ENCODE measurements around the gene PCBP3.

Gene PCBP3

GRCh38 chr21:45737485-45738166 lies 94.1 kb downstream of the PCBP3 start:
- Histone ChIP-seq H3K27me3 (ENCODE audit: insufficient read depth, low read length) (peaks cover 4% of the 10 kb centered on the region), H2AFZ (ENCODE audit: low read depth, low read length) (no peak overlapping the region), H3K36me3 (ENCODE audit: insufficient read depth, low read length) (no peaks in the 10 kb centered on the region), H3K9me3 (ENCODE audit: low read length) (no peaks in the 10 kb centered on the region), H3K4me3 (ENCODE audit: low read length) (no peak overlapping the region), H3K4me1 (ENCODE audit: insufficient read depth, low read length) (no peaks in the 10 kb centered on the region)

GRCh38 chr21:45739218-45740087 lies 95.9 kb downstream of the PCBP3 start:
- H3K27me3 ChIP-seq (ENCODE audit: insufficient read depth, low read length): peaks cover 4% of the 10 kb centered on the region
- no peak overlapping the region for H3K4me3 ChIP-seq (ENCODE audit: low read length)
- H3K36me3 ChIP-seq (ENCODE audit: insufficient read depth, low read length): no peaks in the 10 kb centered on the region
- H2AFZ ChIP-seq (ENCODE audit: low read depth, low read length): no peak overlapping the region
- no peaks in the 10 kb centered on the region for H3K4me1 ChIP-seq (ENCODE audit: insufficient read depth, low read length)
- no peaks in the 10 kb centered on the region for H3K9me3 ChIP-seq (ENCODE audit: low read length)

- Histone ChIP-seq H3K4me1 (ENCODE audit: insufficient read depth, low read length) (no peaks in the 10 kb centered on the region), H3K36me3 (ENCODE audit: insufficient read depth, low read length) (no peaks in the 10 kb centered on the region), H3K4me3 (ENCODE audit: low read length) (no peak overlapping the region), H3K9me3 (ENCODE audit: low read length) (no peaks in the 10 kb centered on the region), H2AFZ (ENCODE audit: low read depth, low read length) (no peak overlapping the region), H3K27me3 (ENCODE audit: insufficient read depth, low read length) (peaks cover 4% of the 10 kb centered on the region)
Measured at GRCh38 chr21:45740088-45740440, 96.5 kb downstream of the PCBP3 start.

GRCh38 chr21:45740491-45741357 lies 97.2 kb downstream of the PCBP3 start:
- H3K4me1 ChIP-seq (ENCODE audit: insufficient read depth, low read length): no peaks in the 10 kb centered on the region
- H3K36me3 ChIP-seq (ENCODE audit: insufficient read depth, low read length): no peaks in the 10 kb centered on the region
- no peak overlapping the region for H2AFZ ChIP-seq (ENCODE audit: low read depth, low read length)
- no peak overlapping the region for H3K4me3 ChIP-seq (ENCODE audit: low read length)
- H3K9me3 ChIP-seq (ENCODE audit: low read length): peaks cover 3% of the 10 kb centered on the region
- peaks cover 4% of the 10 kb centered on the region for H3K27me3 ChIP-seq (ENCODE audit: insufficient read depth, low read length)

GRCh38 chr21:45741691-45742090 lies 98.2 kb downstream of the PCBP3 start:
- Histone ChIP-seq H3K36me3 (ENCODE audit: insufficient read depth, low read length) (no peaks in the 10 kb centered on the region), H3K4me3 (ENCODE audit: low read length) (no peak overlapping the region), H3K4me1 (ENCODE audit: insufficient read depth, low read length) (no peaks in the 10 kb centered on the region), H2AFZ (ENCODE audit: low read depth, low read length) (no peak overlapping the region), H3K9me3 (ENCODE audit: low read length) (peaks cover 6% of the 10 kb centered on the region), H3K27me3 (ENCODE audit: insufficient read depth, low read length) (peaks cover 4% of the 10 kb centered on the region)

- H3K4me3 ChIP-seq (ENCODE audit: low read length): no peak overlapping the region
- H3K4me1 ChIP-seq (ENCODE audit: insufficient read depth, low read length): no peaks in the 10 kb centered on the region
- H3K9me3 ChIP-seq (ENCODE audit: low read length): peaks cover 6% of the 10 kb centered on the region
- no peak overlapping the region for H2AFZ ChIP-seq (ENCODE audit: low read depth, low read length)
- peaks cover 4% of the 10 kb centered on the region for H3K27me3 ChIP-seq (ENCODE audit: insufficient read depth, low read length)
- H3K36me3 ChIP-seq (ENCODE audit: insufficient read depth, low read length): no peaks in the 10 kb centered on the region
Measured at GRCh38 chr21:45742247-45742646, 98.7 kb downstream of the PCBP3 start.

GRCh38 chr21:45745256-45745655 lies 101.7 kb downstream of the PCBP3 start:
- Histone ChIP-seq H3K36me3 (ENCODE audit: insufficient read depth, low read length) (no peaks in the 10 kb centered on the region), H2AFZ (ENCODE audit: low read depth, low read length) (no peak overlapping the region), H3K4me3 (ENCODE audit: low read length) (no peak overlapping the region), H3K4me1 (ENCODE audit: insufficient read depth, low read length) (no peaks in the 10 kb centered on the region), H3K9me3 (ENCODE audit: low read length) (peaks cover 6% of the 10 kb centered on the region), H3K27me3 (ENCODE audit: insufficient read depth, low read length) (peaks cover 4% of the 10 kb centered on the region)

GRCh38 chr21:45747233-45747766 lies 103.8 kb downstream of the PCBP3 start:
- H2AFZ ChIP-seq (ENCODE audit: low read depth, low read length): no peak overlapping the region
- no peaks in the 10 kb centered on the region for H3K4me1 ChIP-seq (ENCODE audit: insufficient read depth, low read length)
- H3K36me3 ChIP-seq (ENCODE audit: insufficient read depth, low read length): no peaks in the 10 kb centered on the region
- H3K9me3 ChIP-seq (ENCODE audit: low read length): peaks cover 6% of the 10 kb centered on the region
- H3K27me3 ChIP-seq (ENCODE audit: insufficient read depth, low read length): peaks cover 1% of the 10 kb centered on the region
- no peak overlapping the region for H3K4me3 ChIP-seq (ENCODE audit: low read length)

GRCh38 chr21:45747802-45748445 lies 104.4 kb downstream of the PCBP3 start:
- no peak overlapping the region for H2AFZ ChIP-seq (ENCODE audit: low read depth, low read length)

GRCh38 chr21:45748593-45748992 lies 105.1 kb downstream of the PCBP3 start:
- Histone ChIP-seq H3K4me1 (ENCODE audit: insufficient read depth, low read length) (no peaks in the 10 kb centered on the region), H2AFZ (ENCODE audit: low read depth, low read length) (no peak overlapping the region), H3K36me3 (ENCODE audit: insufficient read depth, low read length) (no peaks in the 10 kb centered on the region), H3K4me3 (ENCODE audit: low read length) (no peak overlapping the region), H3K9me3 (ENCODE audit: low read length) (peaks cover 6% of the 10 kb centered on the region), H3K27me3 (ENCODE audit: insufficient read depth, low read length) (no peaks in the 10 kb centered on the region)

More at GRCh38 chr21:45747802-45748445, 104.4 kb downstream of the PCBP3 start:
- no peak overlapping the region for H3K4me3 ChIP-seq (ENCODE audit: low read length)
- H3K9me3 ChIP-seq (ENCODE audit: low read length): peaks cover 6% of the 10 kb centered on the region
- H3K36me3 ChIP-seq (ENCODE audit: insufficient read depth, low read length): no peaks in the 10 kb centered on the region
- H3K4me1 ChIP-seq (ENCODE audit: insufficient read depth, low read length): no peaks in the 10 kb centered on the region
- no peaks in the 10 kb centered on the region for H3K27me3 ChIP-seq (ENCODE audit: insufficient read depth, low read length)

GRCh38 chr21:45749974-45750373 lies 106.4 kb downstream of the PCBP3 start:
- peaks cover 6% of the 10 kb centered on the region for H3K9me3 ChIP-seq (ENCODE audit: low read length)
- no peak overlapping the region for H3K4me3 ChIP-seq (ENCODE audit: low read length)
- no peaks in the 10 kb centered on the region for H3K27me3 ChIP-seq (ENCODE audit: insufficient read depth, low read length)
- no peaks in the 10 kb centered on the region for H3K36me3 ChIP-seq (ENCODE audit: insufficient read depth, low read length)
- no peak overlapping the region for H2AFZ ChIP-seq (ENCODE audit: low read depth, low read length)
- H3K4me1 ChIP-seq (ENCODE audit: insufficient read depth, low read length): no peaks in the 10 kb centered on the region

- Histone ChIP-seq H3K9me3 (ENCODE audit: low read length) (peaks cover under 1% of the 10 kb centered on the region), H3K36me3 (ENCODE audit: insufficient read depth, low read length) (no peaks in the 10 kb centered on the region), H3K27me3 (ENCODE audit: insufficient read depth, low read length) (no peaks in the 10 kb centered on the region), H3K4me1 (ENCODE audit: insufficient read depth, low read length) (no peaks in the 10 kb centered on the region), H3K4me3 (ENCODE audit: low read length) (no peak overlapping the region), H2AFZ (ENCODE audit: low read depth, low read length) (no peak overlapping the region)
Measured at GRCh38 chr21:45750936-45751335, 107.4 kb downstream of the PCBP3 start.

Measured in neuron (in vitro differentiated cells).